Ascending aorta (tissue), 2 donors: ENCODE results near the gene UPK1A. TPM values are rescaled to one million over a fixed set of nuclear protein-coding genes. Genes with fewer than 3 reads are reported as not detected.

Experiments used
- DNase-seq, 2 donors: peaks; one replicate each; pipeline ENCODE4 v3.0.0-alpha.2; 2019; ENCODE audit warnings: low spot score in 2 of 2
- H3K27ac ChIP-seq, 2 donors: fragments of 200-600 bp; sonication (generic); one replicate each; pipeline ENCODE4 v1.5.1; 2016 to 2017; ENCODE audit warnings: mild to moderate bottlenecking in 1 of 2
- H3K27me3 ChIP-seq: fragments of 200-600 bp; sonication (generic); one replicate; pipeline ENCODE4 v1.5.1; 2017
- H3K36me3 ChIP-seq, 2 donors: fragments of 200-600 bp; sonication (generic); one replicate each; pipeline ENCODE4 v1.5.1; 2016
- H3K4me1 ChIP-seq, 2 donors: fragments of 200-600 bp; sonication (generic); one replicate each; pipeline ENCODE4 v1.5.1; 2016 to 2017; ENCODE audit warnings: mild to moderate bottlenecking in 1 of 2
- H3K4me3 ChIP-seq, 2 donors: fragments of 200-600 bp; sonication (generic); one replicate each; pipeline ENCODE4 v1.5.1; 2016 to 2017; ENCODE audit warnings: mild to moderate bottlenecking in 1 of 2
- H3K9me3 ChIP-seq, 2 donors: fragments of 200-600 bp; sonication (generic); one replicate each; pipeline ENCODE4 v1.5.1; 2016
- CTCF ChIP-seq, 3 experiments: fragments of 200-600 bp in 2 of 3; fragments of 450-650 bp in 1 of 3; sonication (generic) in 2 of 3; IDR thresholded peaks; one replicate each; pipeline ENCODE4 v1.5.1; 2016 to 2019; ENCODE audit warnings: antibody characterized with exemption in 3 of 3, mild to moderate bottlenecking in 1 of 3, moderate library complexity in 1 of 3
- intact Hi-C: fragments of 100-400 bp; cut with DNase I; formaldehyde crosslinking; loops from one replicate; pipeline ENCODE4 v1.15.1; 2023
- total RNA-seq: library from RNA; depleted of rRNA; stranded (reverse); fragments of >200 nt; gene quantifications from one replicate; pipeline ENCODE4 v1.1.0, GENCODE V29; 2016

The UPK1A gene
- total RNA-seq, 1 donor from 2014 or later = not detected

GRCh38 chr19:35641515-35642151 is 24.7 kb upstream of the UPK1A start, which contains the start of gene ETV2:
Gene ETV2 (plus strand): TSS chr19:35641745. CDS start chr19:35642461, 716 bp downstream.
- Histone ChIP-seq H3K9me3 (no peaks in the 10 kb centered on the region), H3K36me3 (peaks cover 14 to 17% of the 10 kb centered on the region in 2 donors), H3K4me1 (peaks cover 0 to 14% of the 10 kb centered on the region in 2 donors), H3K4me3 (no peak within 1 kb of the TSS), H3K27ac (no peak within 1 kb of the TSS), H3K27me3 (no peaks in the 10 kb centered on the region)
- no peak for DNase-seq
- intact Hi-C loops = loop anchor here (5.0 to 10.0 kb wide), 7 partner anchors 94 to 967 kb away; partner anchors contain the start of genes ALKBH6, HSPB6, IGFLR1 and PROSER3
- no peak for TF ChIP-seq CTCF (IDR thresholded peaks at IDR 0.05)

GRCh38 chr19:35642312-35642711 is 24.0 kb upstream of the UPK1A start:
- Histone ChIP-seq H3K4me3 (no peak overlapping the region), H3K4me1 (peaks cover 0 to 14% of the 10 kb centered on the region in 2 donors), H3K27me3 (no peaks in the 10 kb centered on the region), H3K27ac (no peak overlapping the region), H3K36me3 (peaks cover 7 to 10% of the 10 kb centered on the region in 2 donors), H3K9me3 (no peaks in the 10 kb centered on the region)
- intact Hi-C loops = loop anchor here (5.0 to 10.0 kb wide), 7 partner anchors 95 to 968 kb away; partner anchors contain the start of genes ALKBH6, HSPB6, IGFLR1 and PROSER3
- DNase-seq = no peak
- TF ChIP-seq CTCF (IDR thresholded peaks at IDR 0.05) = no peak

GRCh38 chr19:35642798-35643254 is 23.5 kb upstream of the UPK1A start:
- Histone ChIP-seq H3K4me1 (peaks cover 0 to 18% of the 10 kb centered on the region in 2 donors), H3K36me3 (peaks cover 2 to 5% of the 10 kb centered on the region in 2 donors), H3K4me3 (peak overlapping the region; percentile 68 to 72), H3K27ac (peak overlapping the region; percentile 85 to 91), H3K27me3 (no peaks in the 10 kb centered on the region), H3K9me3 (no peaks in the 10 kb centered on the region)
- no peak for TF ChIP-seq CTCF (IDR thresholded peaks at IDR 0.05)
- intact Hi-C loops = loop anchor here (1.0 to 10.0 kb wide), 8 partner anchors 15 to 968 kb away; partner anchors contain the start of genes ALKBH6, HSPB6, IGFLR1 and PROSER3
- DNase-seq = no peak

- Histone ChIP-seq H3K27ac (peak overlapping the region; percentile 85 to 91), H3K9me3 (no peaks in the 10 kb centered on the region), H3K27me3 (no peaks in the 10 kb centered on the region), H3K4me3 (peak overlapping the region; percentile 68 to 72), H3K4me1 (peaks cover 0 to 19% of the 10 kb centered on the region in 2 donors), H3K36me3 (no peaks in the 10 kb centered on the region)
- DNase-seq = peak; percentile 27 to 88
- intact Hi-C loops = loop anchor here (1.0 to 10.0 kb wide), 11 partner anchors 15 to 969 kb away; partner anchors contain the start of genes ALKBH6, HAUS5, HSPB6 and IGFLR1
- TF ChIP-seq CTCF (IDR thresholded peaks at IDR 0.05) = peak in 1 of 3 experiments; percentile 9
Observed at GRCh38 chr19:35643255-35644205, 22.8 kb upstream of the UPK1A start.
